HG03280 (cell line): ENCODE results near the gene KHK.
A peak's percentile ranks its signal among the peaks of the same experiment; 100 is the strongest.
"Not testable (repeated sequence)": the region's sequence is repeated elsewhere in the genome, so short reads cannot be mapped to it uniquely, and the experiment has no call there.

Source experiments
- ATAC-seq: cut with Tn5 transposase; IDR thresholded peaks from one replicate; pipeline ENCODE4 v1.9.1; 2021; ENCODE audit warnings: mild to moderate bottlenecking, moderate library complexity; ENCODE audit not compliant: unreplicated experiment

Gene KHK

GRCh38 chr2:27095745-27096651, 9.4 kb downstream of the KHK start:
- ATAC-seq = no peak

GRCh38 chr2:27096748-27097297, 10.3 kb downstream of the KHK start:
- no peak for ATAC-seq

- no peak for ATAC-seq
Measured at GRCh38 chr2:27097341-27097740, 10.8 kb downstream of the KHK start.

- no peak for ATAC-seq
Measured at GRCh38 chr2:27099334-27099955, 12.9 kb downstream of the KHK start.

GRCh38 chr2:27100036-27100435, 13.5 kb downstream of the KHK start:
- ATAC-seq = no peak

GRCh38 chr2:27102329-27102728, 15.8 kb downstream of the KHK start:
- no peak for ATAC-seq

- ATAC-seq = no peak
Measured at GRCh38 chr2:27105981-27106380, 19.4 kb downstream of the KHK start.

GRCh38 chr2:27108221-27108620, 21.6 kb downstream of the KHK start:
- ATAC-seq = no peak

- no peak for ATAC-seq
Measured at GRCh38 chr2:27109083-27109482, 22.5 kb downstream of the KHK start.

GRCh38 chr2:27110603-27111352, 24.2 kb downstream of the KHK start:
- ATAC-seq = not testable (repeated sequence)

- ATAC-seq = not testable (repeated sequence)
Measured at GRCh38 chr2:27111392-27112078, 25.0 kb downstream of the KHK start.

- ATAC-seq = no peak
Measured at GRCh38 chr2:27115519-27115918, 28.9 kb downstream of the KHK start.

GRCh38 chr2:27117995-27118524, 31.5 kb downstream of the KHK start:
- no peak for ATAC-seq

- no peak for ATAC-seq
Measured at GRCh38 chr2:27118525-27119329, 32.2 kb downstream of the KHK start, which contains the start of gene CGREF1. TSS of gene CGREF1 (minus strand) at chr2:27119128. CDS start at chr2:27104366, 14,762 bp downstream.

- ATAC-seq = not testable (repeated sequence)
Measured at GRCh38 chr2:27119330-27119670, 32.7 kb downstream of the KHK start.

GRCh38 chr2:27121906-27122305, 35.3 kb downstream of the KHK start:
- no peak for ATAC-seq

GRCh38 chr2:27122791-27123190, 36.2 kb downstream of the KHK start:
- ATAC-seq = no peak

- peak; percentile 61 for ATAC-seq
Measured at GRCh38 chr2:27123302-27124150, 37.0 kb downstream of the KHK start, which contains the start of gene ABHD1. TSS of gene ABHD1 (plus strand) at chr2:27123815. CDS start at chr2:27123949, 134 bp downstream.
